GM21529 (cell line): ENCODE measurements around the gene CEP295NL.
"Not testable (repeated sequence)": the region's sequence is repeated elsewhere in the genome, so short reads cannot be mapped to it uniquely, and the experiment has no call there.

ENCODE experiments used
- ATAC-seq: cut with Tn5 transposase; IDR thresholded peaks from one replicate; pipeline ENCODE4 v1.9.1; 2021; ENCODE audit not compliant: unreplicated experiment

CEP295NL gene

GRCh38 chr17:78867046-78867445 lies 36.0 kb downstream of the CEP295NL start:
- ATAC-seq = not testable (repeated sequence)

GRCh38 chr17:78865682-78866390 lies 37.2 kb downstream of the CEP295NL start:
- ATAC-seq = no peak

- no peak for ATAC-seq
Measured at GRCh38 chr17:78864117-78864516, 38.9 kb downstream of the CEP295NL start.

- ATAC-seq = no peak
Measured at GRCh38 chr17:78862073-78863023, 40.7 kb downstream of the CEP295NL start.

- ATAC-seq = no peak
Measured at GRCh38 chr17:78861229-78861628, 41.8 kb downstream of the CEP295NL start.

- no peak for ATAC-seq
Measured at GRCh38 chr17:78859051-78859450, 44.0 kb downstream of the CEP295NL start.

- no peak for ATAC-seq
Measured at GRCh38 chr17:78857266-78857665, 45.7 kb downstream of the CEP295NL start.

- ATAC-seq = no peak
Measured at GRCh38 chr17:78855561-78856165, 47.3 kb downstream of the CEP295NL start.

- no peak for ATAC-seq
Measured at GRCh38 chr17:78854508-78854907, 48.5 kb downstream of the CEP295NL start.

GRCh38 chr17:78853926-78854394 lies 49.0 kb downstream of the CEP295NL start:
- no peak for ATAC-seq

- ATAC-seq = no peak
Measured at GRCh38 chr17:78852709-78853121, 50.3 kb downstream of the CEP295NL start.

- ATAC-seq = no peak
Measured at GRCh38 chr17:78849026-78849425, 54.0 kb downstream of the CEP295NL start.

GRCh38 chr17:78847052-78847451 lies 55.9 kb downstream of the CEP295NL start:
- no peak for ATAC-seq

GRCh38 chr17:78844301-78845005 lies 58.5 kb downstream of the CEP295NL start:
- no peak for ATAC-seq

- ATAC-seq = no peak
Measured at GRCh38 chr17:78842881-78843565, 60.0 kb downstream of the CEP295NL start.

- peak; percentile 85 for ATAC-seq
Measured at GRCh38 chr17:78840780-78841611, 62.0 kb downstream of the CEP295NL start, which contains the start of gene USP36. Gene USP36 (minus strand): TSS chr17:78840814. CDS start chr17:78836363, 4,451 bp downstream.
